Glutamatergic neuron (in vitro differentiated cells): Measurements from ENCODE around the gene KLK6. TPM values are rescaled to one million over a fixed set of nuclear protein-coding genes. Genes with fewer than 3 reads are reported as not detected.
"Not testable (repeated sequence)": the region's sequence is repeated elsewhere in the genome, so short reads cannot be mapped to it uniquely, and the experiment has no call there.

Experiments
- DNase-seq: peaks from one replicate; pipeline ENCODE4 v3.0.0; 2022
- H3K27ac Mint-ChIP-seq: one replicate; pipeline ENCODE4 v1.8.0; 2020; ENCODE audit warnings: mild to moderate bottlenecking, mixed read lengths, inconsistent platforms; ENCODE audit not compliant: unreplicated experiment
- H3K27me3 Mint-ChIP-seq: one replicate; pipeline ENCODE4 v1.8.0; 2020; ENCODE audit warnings: mild to moderate bottlenecking, moderate library complexity, mixed read lengths, inconsistent platforms; ENCODE audit not compliant: unreplicated experiment
- H3K36me3 Mint-ChIP-seq: one replicate; pipeline ENCODE4 v1.8.0; 2020; ENCODE audit warnings: mild to moderate bottlenecking, mixed read lengths, inconsistent platforms; ENCODE audit not compliant: unreplicated experiment
- H3K4me1 Mint-ChIP-seq: one replicate; pipeline ENCODE4 v1.8.0; 2020; ENCODE audit warnings: mild to moderate bottlenecking, low read depth, mixed read lengths, inconsistent platforms; ENCODE audit not compliant: unreplicated experiment
- H3K4me3 Mint-ChIP-seq: one replicate; pipeline ENCODE4 v1.8.0; 2020; ENCODE audit warnings: mild to moderate bottlenecking, mixed read lengths, inconsistent platforms; ENCODE audit not compliant: unreplicated experiment
- H3K9me3 Mint-ChIP-seq: one replicate; pipeline ENCODE4 v1.8.0; 2020; ENCODE audit warnings: mild to moderate bottlenecking, moderate library complexity, mixed read lengths, inconsistent platforms; ENCODE audit not compliant: unreplicated experiment
- total RNA-seq: library from RNA; stranded (reverse); fragmentation: NEBNext Ultra II Directional; extraction: Animal tissue kit (Norgen Biotek cat#: 25700); gene quantifications from one replicate; pipeline ENCODE4 v1.2.1, GENCODE V29; 2021; ENCODE audit not compliant: unreplicated experiment
- TF ChIP-seq, protein P1 (sequence below): fragments of 200-600 bp; sonication (generic); IDR thresholded peaks from one replicate; pipeline ENCODE4 v1.5.0; 2021; ENCODE audit not compliant: partially characterized antibody, unreplicated experiment

The KLK6 gene
- total RNA-seq, 1 donor from 2014 or later: not detected

DNA sequence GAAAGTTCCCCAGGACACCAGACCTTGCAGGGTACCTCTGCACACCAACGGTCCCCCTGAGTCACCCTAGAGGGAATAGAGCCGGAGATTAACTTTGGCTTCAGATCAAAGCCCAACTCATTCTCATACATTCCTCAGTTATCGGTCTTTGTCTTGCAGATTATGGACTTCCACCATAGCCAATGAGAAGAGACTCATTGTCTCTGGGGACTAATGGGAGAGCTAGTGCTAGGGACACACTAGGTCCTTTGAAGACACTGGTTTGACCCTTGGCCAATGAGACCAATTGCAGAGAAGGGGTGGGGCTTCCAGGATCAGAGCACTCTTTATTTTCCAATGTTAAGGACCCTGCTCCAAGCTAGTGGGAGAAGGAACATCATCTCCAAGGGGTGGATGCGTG lies 8.2 kb upstream of the KLK6 start:
- Mint-ChIP-seq H3K4me1 (no peaks in the 10 kb centered on the region), H3K9me3 (no peaks in the 10 kb centered on the region), H3K27ac (no peak overlapping the region), H3K4me3 (no peak overlapping the region), H3K27me3 (peaks cover 12% of the 10 kb centered on the region), H3K36me3 (no peaks in the 10 kb centered on the region)
- TF ChIP-seq, protein P1, sequence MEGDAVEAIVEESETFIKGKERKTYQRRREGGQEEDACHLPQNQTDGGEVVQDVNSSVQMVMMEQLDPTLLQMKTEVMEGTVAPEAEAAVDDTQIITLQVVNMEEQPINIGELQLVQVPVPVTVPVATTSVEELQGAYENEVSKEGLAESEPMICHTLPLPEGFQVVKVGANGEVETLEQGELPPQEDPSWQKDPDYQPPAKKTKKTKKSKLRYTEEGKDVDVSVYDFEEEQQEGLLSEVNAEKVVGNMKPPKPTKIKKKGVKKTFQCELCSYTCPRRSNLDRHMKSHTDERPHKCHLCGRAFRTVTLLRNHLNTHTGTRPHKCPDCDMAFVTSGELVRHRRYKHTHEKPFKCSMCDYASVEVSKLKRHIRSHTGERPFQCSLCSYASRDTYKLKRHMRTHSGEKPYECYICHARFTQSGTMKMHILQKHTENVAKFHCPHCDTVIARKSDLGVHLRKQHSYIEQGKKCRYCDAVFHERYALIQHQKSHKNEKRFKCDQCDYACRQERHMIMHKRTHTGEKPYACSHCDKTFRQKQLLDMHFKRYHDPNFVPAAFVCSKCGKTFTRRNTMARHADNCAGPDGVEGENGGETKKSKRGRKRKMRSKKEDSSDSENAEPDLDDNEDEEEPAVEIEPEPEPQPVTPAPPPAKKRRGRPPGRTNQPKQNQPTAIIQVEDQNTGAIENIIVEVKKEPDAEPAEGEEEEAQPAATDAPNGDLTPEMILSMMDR: no peak
- no peak for DNase-seq

DNA sequence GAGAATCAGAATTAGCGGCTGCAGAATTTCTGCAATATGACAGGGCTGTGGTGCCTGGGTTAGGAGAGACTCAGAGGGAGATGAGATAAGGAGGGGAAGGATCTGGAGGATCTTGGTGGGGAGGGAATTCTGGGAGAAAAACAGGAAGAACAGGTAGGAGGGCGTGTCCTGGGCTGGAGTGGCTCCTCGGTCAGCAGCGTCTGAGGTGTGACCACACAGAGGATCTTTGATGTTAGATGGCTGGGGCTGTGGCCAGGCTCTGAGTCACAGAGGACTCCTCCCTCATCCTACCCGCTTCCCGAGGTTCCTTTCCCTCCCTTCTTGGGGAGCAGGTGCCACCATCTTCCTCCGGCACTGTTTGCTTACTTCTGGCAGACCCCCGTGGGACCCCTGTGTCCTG lies 6.4 kb upstream of the KLK6 start:
- Mint-ChIP-seq H3K36me3 (no peaks in the 10 kb centered on the region), H3K9me3 (no peaks in the 10 kb centered on the region), H3K4me1 (no peaks in the 10 kb centered on the region), H3K27ac (no peak overlapping the region), H3K27me3 (peaks cover 10% of the 10 kb centered on the region), H3K4me3 (no peak overlapping the region)
- TF ChIP-seq, protein P1: no peak
- DNase-seq: no peak

DNA sequence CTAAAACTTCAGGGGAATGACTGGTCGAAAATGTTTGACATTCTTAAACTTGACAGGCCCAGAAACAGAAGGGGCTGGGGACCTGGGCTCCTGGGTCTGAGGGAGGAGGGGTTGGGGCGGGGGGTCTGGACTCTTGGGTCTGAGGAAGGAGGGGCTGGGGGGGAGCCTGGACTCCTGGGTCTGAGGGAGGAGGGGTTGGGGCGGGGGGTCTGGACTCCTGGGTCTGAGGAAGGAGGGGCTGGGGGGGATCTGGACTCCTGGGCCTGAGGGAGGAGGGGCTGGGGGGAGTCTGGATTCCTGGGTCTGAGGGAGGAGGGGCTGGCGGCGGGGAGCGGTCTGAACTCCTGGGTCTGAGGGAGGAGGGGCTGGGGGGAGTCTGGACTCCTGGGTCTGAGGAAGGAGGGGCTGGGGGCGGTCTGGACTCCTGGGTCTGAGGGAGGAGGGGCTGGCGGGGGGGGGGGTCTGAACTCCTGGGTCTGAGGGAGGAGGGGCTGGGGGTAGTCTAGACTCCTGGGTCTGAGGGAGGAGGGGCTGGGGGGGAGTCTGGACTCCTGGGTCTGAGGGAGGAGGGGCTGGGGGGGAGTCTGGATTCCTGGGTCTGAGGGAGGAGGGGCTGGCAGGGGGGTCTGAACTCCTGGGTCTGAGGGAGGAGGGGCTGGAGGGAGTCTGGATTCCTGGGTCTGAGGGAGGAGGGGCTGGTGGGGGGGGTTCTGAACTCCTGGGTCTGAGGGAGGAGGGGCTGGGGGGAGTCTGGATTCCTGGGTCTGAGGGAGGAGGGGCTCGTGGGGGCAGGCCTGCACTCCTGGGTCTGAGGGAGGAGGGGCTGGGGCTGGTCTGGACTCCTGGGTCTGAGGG lies 5.5 kb upstream of the KLK6 start:
- Mint-ChIP-seq H3K4me1 (no peaks in the 10 kb centered on the region), H3K4me3 (no peak overlapping the region), H3K27ac (no peak overlapping the region), H3K27me3 (peaks cover 8% of the 10 kb centered on the region), H3K36me3 (no peaks in the 10 kb centered on the region), H3K9me3 (no peaks in the 10 kb centered on the region)
- TF ChIP-seq, protein P1: no peak
- no peak for DNase-seq

DNA sequence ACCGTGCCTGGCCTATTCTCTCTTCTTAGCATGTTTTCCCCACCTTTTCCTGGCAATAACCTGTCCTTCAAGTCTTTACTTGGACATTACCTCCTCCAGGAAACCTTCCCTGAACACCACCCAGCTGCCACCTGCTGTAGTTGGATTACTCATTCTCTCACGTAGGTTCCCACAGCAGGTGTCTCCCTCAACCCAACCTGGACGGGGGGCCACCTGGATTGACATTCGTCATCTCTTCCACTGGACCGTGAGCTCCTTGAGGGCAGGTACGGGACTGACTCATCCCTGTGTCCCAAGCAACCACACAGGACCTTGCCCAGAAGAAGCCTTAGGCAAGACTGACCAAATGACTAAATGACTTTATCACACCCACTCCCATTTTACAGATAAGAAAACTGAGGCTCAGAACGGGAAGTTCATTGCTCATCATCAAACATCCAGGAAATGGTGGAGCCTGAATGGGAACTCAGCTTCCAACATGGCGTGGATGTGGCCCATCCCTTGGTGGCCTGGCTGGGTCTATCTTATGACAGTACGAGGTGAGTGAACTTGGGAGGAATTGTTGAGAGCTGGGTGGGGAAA lies 3.5 kb upstream of the KLK6 start:
- H3K4me1 Mint-ChIP-seq: peaks cover 2% of the 10 kb centered on the region

DNA sequence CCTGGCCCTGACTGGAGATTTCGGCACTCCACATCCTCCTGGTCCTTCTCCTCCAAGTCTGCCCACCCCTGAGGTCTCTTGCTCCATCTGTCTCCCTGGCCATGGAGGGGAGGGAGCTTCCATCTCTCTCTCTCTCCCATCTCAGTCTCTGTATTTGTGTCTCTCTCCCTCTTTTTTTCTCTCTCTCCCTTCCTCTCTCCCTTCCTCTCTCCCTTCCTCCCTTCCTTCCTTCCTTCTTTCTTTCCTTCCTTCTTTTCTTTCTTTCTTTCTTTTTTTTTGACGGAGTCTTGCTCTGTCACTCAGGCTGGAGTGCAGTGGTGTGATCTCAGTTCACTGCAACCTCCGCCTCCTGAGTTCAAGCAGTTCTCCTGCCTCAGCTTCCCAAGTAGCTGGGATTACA lies 419 bp upstream of the KLK6 start:
- H3K27me3 Mint-ChIP-seq, H3K27ac Mint-ChIP-seq, H3K36me3 Mint-ChIP-seq, H3K4me1 Mint-ChIP-seq, DNase-seq, H3K9me3 Mint-ChIP-seq: not testable (repeated sequence)
- H3K4me3 Mint-ChIP-seq: peak overlapping the region; percentile 28

More for the DNA sequence above, 3.5 kb upstream of the KLK6 start:
- TF ChIP-seq, protein P1: no peak
- peaks cover 8% of the 10 kb centered on the region for H3K27me3 Mint-ChIP-seq
- no peak overlapping the region for H3K27ac Mint-ChIP-seq
- no peak overlapping the region for H3K4me3 Mint-ChIP-seq
- no peaks in the 10 kb centered on the region for H3K36me3 Mint-ChIP-seq
- H3K9me3 Mint-ChIP-seq: no peaks in the 10 kb centered on the region
- DNase-seq: no peak
